GM18511 (cell line): ENCODE measurements around the gene PHF8.

Source experiments
- ATAC-seq: cut with Tn5 transposase; IDR thresholded peaks from one replicate; pipeline ENCODE4 v1.9.1; 2021; ENCODE audit warnings: mild to moderate bottlenecking, moderate library complexity; ENCODE audit not compliant: unreplicated experiment

Gene PHF8

DNA sequence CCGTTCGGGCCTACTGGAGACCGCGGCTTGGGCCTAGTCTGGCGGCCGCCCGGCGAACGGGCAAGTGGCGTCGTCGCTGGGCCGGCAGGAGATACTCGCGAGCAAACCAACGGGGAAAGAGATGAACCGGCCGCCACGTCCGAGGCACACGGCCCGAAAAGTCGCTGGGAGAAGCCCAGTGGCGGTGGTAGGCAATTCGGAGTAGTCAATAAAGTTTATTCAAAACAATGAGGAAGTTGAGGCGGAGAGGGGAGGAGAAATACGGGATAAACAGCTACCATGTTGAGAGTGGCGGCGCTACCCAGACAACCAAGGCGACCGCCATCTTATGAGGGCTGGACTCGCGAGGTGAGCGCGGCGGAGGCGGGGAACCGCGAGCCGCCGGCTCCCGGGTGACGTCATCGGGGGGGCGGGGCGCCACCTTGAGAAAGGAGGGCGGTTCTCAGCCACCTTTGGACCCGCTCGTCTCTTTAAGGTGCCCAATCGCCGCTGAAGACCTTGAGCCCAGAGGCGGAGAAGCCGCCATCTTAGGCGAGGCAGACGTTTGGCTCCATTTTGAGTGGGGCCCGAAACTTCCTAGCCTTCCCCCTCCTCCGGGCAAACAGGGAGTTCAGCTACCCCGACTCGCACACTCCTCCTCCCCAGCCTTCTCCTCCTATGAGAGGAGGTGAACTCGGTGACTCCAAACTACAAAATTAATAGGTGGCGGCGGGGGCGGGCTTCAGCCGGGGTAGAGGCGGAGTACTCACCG lies at the start of gene PHF8:
TSS of gene PHF8 (minus strand) at position 348 of the 751 bp plus-strand sequence. CDS start 1,745 bp downstream, outside the sequence.
- peak; percentile 90 for ATAC-seq

DNA sequence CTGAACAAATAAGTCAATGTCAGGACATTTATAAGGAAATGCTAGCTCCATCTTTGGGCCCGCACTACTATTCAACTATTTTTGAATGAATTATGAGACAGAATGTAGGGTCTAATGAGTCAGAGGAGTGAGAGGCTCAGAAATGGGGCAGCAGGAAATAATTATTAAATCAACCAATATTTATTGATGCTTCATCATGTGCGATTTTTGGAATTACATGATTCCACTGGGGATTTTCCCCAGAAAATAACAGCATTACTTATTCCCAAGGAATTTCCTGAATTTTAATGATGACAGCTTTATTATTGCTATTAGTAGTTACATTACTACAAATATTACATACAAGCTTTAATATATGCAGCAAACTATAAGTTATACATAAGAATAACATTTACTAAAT lies 49.3 kb upstream of the PHF8 start:
- no peak for ATAC-seq

DNA sequence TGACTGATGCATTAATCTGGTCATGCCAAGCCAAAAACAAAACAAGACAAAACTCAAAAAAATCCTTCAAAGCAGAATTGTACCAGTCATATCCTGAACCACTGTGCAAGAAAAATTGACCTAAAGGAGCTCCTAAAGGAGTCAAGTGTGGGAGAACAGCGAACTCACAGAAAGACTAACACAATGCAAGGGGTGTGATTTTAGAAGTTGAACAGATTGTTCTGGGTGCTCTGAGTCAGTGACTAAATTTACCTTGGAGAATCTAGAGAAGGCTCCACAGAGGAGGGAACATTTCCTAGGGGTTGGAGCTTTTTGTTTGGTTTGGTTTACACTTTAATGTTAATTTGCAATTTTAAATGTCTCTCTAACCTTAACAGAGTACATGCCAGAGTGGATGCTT lies 48.9 kb upstream of the PHF8 start:
- ATAC-seq: no peak

GRCh38 chrX:54090880-54091279 lies 46.6 kb upstream of the PHF8 start:
- no peak for ATAC-seq

DNA sequence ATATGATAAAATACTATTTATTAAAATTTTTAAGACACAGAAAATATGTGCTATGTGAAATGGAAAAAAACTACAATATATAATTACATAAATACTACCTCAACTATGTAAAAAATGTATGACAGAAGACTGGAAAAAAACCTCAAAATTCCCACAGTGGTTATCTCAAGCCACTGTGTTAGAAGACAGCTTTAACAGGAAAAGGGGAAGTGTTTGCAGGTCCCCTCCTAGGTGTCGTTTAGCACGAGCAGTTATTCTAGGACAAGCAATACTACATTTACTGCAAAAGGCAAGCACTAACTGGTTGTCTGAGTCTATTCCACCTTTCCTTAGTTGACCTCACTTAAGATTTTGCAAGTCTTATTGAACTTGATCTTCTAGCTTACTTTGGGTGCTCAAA lies 44.9 kb upstream of the PHF8 start:
- ATAC-seq: no peak

DNA sequence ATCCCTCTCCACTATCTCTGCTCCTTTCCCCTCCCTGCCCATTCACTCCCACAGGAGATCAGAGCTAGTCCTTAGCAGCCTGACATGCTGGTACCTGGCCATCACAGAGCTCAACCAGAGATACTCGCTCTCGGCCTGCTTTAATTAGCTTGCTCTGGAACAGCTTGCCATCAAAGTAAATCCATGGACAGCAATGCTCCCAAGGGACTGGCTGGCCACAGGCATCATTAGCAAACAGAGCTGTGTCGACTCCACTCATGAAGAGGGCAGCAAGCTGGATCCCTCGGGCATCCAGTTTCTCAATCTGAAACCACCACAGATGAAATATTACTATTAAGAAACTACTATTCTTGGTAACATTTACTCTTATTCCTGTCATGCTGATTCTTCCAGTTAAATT lies 43.4 kb upstream of the PHF8 start:
- ATAC-seq: no peak

GRCh38 chrX:54085666-54086065 lies 41.4 kb upstream of the PHF8 start:
- no peak for ATAC-seq

DNA sequence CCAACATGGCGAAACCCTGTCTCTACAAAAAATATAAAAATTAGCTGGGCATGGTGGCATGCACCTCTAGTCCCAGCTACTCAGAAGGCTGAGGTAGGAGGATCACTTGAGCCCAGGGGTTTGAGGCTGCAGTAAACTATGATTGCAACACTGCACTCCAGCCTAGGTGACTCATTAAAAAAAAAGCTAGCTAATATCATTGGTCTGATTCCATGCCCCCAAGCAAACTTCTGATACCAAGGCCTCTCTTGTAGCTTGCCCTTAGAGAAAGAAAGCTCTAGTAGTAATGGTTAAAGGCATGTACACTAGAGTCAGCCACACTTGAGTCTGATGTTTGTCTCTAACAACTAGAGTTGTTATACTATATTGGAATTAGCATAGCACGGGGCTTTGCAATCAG lies 32.6 kb upstream of the PHF8 start:
- no peak for ATAC-seq

DNA sequence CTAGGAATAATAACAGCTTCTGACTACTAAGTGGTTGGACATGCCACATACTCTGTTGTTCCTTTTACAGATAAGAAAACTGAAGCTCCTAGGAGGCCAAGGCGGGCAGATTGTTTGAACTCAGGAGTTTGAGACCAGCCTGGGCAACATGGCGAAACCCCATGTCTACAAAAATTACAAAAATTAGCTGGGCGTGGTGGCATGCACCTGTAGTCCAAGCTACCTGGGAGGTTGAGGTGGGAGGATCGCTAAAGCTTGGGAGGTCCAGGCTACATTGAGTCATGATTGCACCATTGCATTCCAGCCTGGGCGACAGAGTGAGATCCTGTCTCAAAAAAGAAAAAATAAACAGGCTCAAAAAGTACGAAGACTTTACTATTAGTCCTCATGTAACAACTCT lies 30.6 kb upstream of the PHF8 start:
- ATAC-seq: no peak

DNA sequence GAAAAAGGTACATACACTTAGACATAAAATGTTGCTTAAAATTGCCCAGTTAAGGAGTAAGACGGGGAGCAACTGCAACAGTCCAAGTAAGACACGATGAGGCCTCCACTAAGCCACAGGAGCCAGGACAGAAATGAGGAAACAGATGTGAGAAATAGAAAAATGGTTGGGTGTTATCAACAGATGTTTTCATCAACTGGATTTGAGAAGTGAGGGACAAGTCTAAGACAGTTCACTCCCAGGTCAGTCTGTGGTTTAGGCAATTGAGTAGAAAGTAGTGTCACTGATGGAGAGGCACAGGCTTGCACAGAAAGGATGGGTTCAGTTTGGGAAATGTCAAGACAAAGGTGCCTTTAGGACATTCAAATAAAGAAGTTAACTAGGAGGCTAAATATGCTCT lies 23.5 kb upstream of the PHF8 start:
- no peak for ATAC-seq

DNA sequence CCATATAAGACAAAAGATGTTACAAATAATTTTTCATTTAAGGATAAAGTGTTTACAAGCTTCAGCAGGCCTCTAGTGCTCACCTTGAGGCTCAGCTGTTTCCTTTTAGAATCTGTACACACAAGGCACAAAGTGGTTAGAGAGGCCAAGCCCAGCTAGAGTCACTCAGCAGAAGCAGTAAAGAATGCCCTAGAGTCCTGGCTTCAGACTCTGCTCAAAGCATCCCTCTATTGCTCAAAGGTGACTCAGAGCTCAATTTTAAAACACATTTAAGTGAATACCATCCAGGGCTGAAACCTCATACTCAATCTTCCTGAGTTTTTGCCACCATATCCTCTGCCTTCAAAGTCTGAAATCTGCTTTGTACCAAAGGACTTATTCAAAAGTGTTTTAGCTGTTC lies 22.6 kb upstream of the PHF8 start:
- ATAC-seq: no peak

GRCh38 chrX:54064564-54064963 lies 20.3 kb upstream of the PHF8 start:
- no peak for ATAC-seq

GRCh38 chrX:54063361-54063760 lies 19.1 kb upstream of the PHF8 start:
- no peak for ATAC-seq

DNA sequence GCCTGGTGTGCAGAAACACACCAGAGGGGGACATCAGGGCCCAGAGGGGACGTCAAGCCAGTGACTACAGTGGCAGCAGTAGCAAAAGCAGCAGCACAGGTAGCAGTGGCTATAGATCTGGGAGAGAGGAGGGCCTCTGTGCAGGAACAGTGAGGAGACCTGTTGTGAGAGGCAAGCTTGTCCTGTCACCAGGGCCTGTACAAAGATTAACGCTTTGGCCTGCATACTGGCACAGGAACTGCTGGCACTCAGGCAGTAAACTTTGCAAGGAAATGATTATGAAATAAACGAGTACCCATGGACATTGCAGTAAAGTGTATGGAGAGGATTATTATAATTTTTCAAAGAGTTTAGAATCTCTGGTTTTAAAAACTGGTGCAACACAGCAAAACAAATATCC lies 5.5 kb upstream of the PHF8 start:
- ATAC-seq: no peak

- no peak for ATAC-seq
These were observed 4.1 kb upstream of the PHF8 start for GRCh38 chrX:54048412-54048811.

GRCh38 chrX:54045563-54046228 lies 1.4 kb upstream of the PHF8 start:
- no peak for ATAC-seq

DNA sequence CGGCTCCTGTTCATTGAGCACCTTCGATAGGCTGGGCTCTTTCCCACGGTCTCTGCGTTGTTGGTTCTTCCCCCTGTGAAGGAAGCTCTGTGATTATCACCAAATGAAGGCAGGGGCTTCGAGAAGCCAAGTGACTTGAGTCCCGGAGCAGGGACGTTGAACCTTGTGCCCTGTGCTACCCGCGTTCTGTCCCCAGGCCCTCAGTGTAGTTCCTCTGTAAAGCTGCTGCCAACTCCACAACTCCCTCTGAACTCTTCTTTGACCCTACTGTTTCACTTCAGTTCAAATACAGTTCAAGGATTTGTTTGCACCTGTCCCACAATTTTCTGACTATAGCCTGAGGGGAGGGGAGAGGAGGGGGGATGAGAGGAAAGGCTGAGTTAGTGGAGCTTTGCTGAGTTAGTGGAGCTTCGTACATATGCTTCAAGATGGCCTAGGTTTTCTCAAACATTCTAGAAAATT lies 635 bp upstream of the PHF8 start:
- no peak for ATAC-seq

- ATAC-seq: peak; percentile 19
These were observed 640 bp downstream of the PHF8 start for GRCh38 chrX:54043541-54044125.

DNA sequence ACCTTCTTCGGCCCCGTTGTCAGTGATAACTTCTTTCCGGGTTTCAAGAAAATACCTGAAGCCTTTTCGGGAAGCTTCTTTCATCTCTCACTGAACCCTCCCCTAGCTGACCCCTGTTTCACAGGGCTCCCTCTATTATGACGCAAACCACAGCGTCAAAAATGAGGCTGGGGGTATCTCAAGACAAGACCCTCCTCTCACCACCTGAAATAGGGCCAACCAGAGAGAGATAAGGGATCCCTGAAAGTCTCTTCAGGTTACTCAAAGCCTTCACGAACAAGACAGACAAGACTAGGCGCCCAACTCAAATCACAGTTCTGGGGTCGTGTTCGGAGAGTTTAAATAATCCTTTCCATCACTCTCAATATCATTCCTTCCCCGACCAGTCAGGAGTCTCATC lies 1.2 kb downstream of the PHF8 start:
- no peak for ATAC-seq

GRCh38 chrX:54042609-54043021 lies 1.7 kb downstream of the PHF8 start:
- ATAC-seq: no peak

- ATAC-seq: no peak
These were observed 13.9 kb downstream of the PHF8 start for GRCh38 chrX:54030329-54030728.

GRCh38 chrX:54029529-54030143 lies 14.6 kb downstream of the PHF8 start:
- ATAC-seq: no peak
